NCI-H2227 (cell line): ENCODE results near the gene METTL6.
"Not testable (repeated sequence)": the region's sequence is repeated elsewhere in the genome, so short reads cannot be mapped to it uniquely, and the experiment has no call there.

Experiments used
- DNase-seq: peaks from one replicate; lab custom pipeline; 2025; ENCODE audit not compliant: unreplicated experiment; lab: John Stamatoyannopoulos, UW

Gene METTL6

DNA sequence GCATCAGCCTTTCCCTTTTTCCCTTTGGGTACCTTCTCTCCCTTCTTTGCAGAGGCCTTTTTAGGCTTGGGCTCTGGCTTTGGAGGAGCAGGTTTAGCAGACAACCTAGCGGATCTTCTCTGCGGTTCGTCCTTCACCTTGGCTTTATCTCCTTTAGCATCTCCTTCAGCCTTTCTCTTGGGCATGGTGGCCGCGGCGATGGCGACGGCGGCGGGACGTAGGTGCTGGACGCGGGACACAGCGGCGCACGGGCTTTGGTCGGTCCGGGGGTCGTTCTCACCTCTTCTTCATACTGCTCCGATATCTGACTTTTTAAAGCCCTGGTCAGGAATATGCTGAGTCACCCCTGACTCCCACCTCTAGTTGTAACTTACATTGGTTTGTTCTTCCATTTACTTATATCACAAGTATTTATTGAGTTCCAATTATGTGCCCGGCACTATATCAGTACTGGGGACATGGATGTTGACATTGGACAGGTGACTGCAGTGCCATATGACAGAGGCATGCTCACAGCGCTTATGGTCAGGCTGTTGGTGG lies 51.8 kb downstream of the METTL6 start:
- no peak for DNase-seq

DNA sequence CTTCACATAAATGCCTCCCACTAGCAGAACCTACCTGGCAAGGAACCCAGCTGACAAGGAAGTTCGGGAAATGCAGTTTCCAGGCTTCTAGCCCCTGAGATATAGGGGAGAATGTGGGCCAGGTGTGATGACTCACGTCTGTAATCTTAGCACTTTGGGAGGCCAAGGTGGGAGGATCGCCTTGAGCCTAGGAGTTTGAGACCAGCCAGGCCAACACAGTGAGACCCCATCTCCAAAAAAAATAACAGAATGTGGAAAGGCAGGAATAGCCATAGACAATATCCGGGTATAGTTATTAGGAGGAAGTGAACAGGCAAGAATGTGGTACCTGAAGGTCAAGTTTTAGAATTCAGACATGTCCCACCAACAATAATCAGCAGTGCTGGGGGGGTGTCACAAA lies 54.4 kb downstream of the METTL6 start:
- DNase-seq, result no peak

DNA sequence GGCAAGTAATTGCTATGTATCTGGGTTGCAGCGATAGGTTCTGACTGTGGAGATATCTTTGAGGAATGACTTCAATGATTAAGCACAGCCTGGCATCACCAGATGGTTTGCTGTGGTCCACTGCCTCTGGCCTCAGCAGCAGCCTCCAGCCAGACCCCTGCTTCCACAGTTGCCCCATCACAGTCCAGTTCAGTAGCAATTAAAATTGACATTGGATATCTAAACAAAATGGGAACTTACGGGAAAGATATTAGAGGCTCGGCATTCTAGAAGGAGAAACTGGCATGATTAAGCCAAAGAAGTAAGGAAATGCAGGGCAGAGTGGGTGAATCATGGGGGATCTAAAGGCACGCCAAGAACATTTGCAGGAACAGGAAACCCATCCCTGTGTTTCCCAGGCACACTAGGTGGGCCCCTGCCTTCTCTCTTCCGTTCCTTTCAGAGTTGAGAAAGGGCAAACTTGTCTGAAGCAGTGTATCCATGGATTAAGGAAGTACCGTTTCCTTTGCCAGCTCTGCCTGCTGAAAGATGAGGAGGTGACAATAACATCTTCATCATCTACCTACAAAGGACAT lies 58.7 kb downstream of the METTL6 start:
- DNase-seq, result no peak

DNA sequence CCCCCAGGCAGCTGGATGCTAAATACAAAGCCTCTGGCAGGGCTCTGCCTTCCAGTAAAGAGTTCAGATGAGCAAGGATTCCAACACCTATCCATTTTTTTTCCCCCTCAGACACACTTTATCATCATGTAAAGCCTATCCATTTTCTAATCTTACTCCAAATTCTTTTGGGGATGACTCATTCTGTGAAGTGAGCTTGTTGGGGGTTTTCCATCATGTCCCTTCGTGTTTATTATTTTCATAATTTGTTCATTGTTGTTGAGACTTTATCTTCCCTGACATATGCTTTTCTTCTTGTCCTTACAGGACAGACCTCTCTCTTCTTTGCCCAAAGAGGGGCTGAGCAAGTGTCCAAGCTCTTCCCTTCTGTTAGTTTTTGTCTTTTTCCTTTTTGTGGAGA lies 60.3 kb downstream of the METTL6 start:
- no peak for DNase-seq

DNA sequence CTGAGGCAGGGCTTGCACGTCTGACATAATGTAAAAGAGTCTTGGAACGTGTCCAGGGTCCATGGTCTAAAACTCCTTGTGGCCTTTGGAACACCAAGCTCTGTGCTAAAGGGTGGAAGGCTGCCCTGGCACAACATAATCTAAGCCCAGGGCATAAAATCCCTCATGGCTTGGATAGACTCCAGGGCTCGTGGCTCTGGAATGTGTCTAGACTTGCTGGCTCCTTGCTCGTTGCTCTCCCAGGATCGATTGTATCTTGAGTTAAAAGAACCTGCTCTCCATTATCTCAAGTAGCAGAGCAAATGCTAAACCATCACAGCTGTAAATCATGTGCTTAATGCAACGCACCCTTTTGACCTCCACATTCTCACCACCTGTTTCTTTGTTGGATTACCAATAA lies 63.3 kb downstream of the METTL6 start:
- not testable (repeated sequence) for DNase-seq

DNA sequence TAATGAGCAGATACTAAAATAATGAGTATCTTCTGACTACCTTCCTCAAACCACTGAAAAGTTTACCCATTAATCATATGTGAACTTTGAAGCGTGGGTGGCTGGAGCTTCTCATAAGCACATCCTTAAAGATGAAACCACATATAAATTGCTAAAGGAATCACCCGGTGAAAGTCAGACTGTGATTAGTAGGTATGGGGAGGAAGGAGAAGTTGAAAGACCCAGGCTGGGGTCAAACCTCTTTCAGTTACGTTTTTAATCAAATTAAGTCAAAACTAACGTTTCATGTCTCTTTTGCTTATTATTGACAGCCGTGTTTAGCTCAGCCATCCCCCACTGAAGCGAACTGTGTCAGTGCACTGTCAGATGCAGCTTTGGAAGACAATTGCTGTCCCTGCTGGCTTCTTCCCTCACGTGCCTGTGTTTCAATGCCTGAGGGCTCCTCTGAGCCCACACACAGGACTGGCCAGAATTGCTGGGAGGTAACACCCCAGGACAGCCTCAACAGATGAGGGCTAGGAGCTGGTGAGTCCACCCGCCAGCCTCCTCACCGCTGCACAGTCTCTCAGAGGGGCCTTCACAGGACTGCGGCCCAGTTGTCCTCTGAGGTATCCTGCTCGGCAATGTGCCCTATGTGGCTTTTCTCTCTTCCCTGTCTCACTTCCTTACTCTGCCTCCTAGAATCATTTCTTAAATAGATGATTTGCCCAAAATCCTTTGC lies 65.7 kb downstream of the METTL6 start:
- no peak for DNase-seq

DNA sequence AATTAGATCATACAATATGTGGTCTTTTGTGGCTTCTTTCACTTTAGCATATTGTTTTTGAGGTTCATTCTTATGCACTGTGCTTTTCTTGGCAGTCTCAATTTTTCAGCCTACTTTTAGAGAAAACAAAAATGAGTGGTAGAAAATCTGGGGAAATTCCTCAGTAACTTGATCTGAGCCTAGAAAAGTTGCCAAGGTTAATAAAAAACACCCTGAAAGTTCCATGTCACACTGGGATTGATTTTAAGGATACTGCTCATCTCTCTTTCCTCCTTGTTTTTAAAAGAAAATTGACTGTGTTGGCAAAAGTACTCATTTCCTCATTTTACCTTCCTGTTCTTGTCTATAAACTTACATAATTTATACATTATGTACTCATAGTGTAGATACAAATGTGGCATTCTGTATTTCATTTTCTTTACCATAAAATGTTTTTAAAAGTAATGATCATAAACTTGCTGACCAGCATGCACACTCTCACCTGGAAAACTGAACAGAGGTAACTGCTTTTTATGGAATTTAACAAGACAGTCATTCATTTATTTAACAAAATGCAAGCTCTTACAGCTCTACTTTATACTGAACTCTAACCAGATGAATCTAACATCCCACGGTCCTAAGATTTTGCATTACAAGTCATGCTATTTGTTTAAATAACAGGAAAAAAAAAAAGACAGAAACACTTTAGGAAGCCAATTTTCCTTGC lies 66.4 kb downstream of the METTL6 start:
- no peak for DNase-seq
